ENCODE results near the gene FSTL4. TPM values are rescaled to one million over a fixed set of nuclear protein-coding genes. Genes with fewer than 3 reads are reported as not detected.

Gene FSTL4
- polyA plus RNA-seq, 1 of the 3 experiments (the other 2 are of a cell fraction) = not detected

GRCh38 chr5:133421806-133422205 lies 190.5 kb downstream of the FSTL4 start:
- Histone ChIP-seq H3K9ac (no peak overlapping the region), H3K27me3 (ENCODE audit: insufficient read depth) (no peaks in the 10 kb centered on the region; the same call in 1 of the 2 replicates), H4K20me1 (ENCODE audit: insufficient read depth) (no peaks in the 10 kb centered on the region), H3K79me2 (ENCODE audit: insufficient read depth) (no peaks in the 10 kb centered on the region), H3K4me1 (ENCODE audit: control insufficient read depth in 1 of 2, insufficient read depth in 2 of 2, low read depth in 1 of 2, low read length in 1 of 2) (no peaks in the 10 kb centered on the region; a peak in 1 of 4 replicates), H3K4me2 (no peak overlapping the region), H3K9me2 (no peaks in the 10 kb centered on the region), H3F3A (replicated peaks; ENCODE audit: insufficient read depth) (no peaks in the 10 kb centered on the region), H3K36me3 (replicated peaks in 1 of 2; ENCODE audit: control insufficient read depth in 1 of 2, insufficient read depth in 2 of 2, low read length in 1 of 2) (no peaks in the 10 kb centered on the region), H3K4me3 (ENCODE audit: low read depth in 2 of 2, low read length in 1 of 2) (no peak overlapping the region), H3K27ac (ENCODE audit: low read depth in 2 of 2, low read length in 1 of 2) (no peak overlapping the region), H3K9me3 (no peaks in the 10 kb centered on the region), H2AFZ (ENCODE audit: low read depth) (no peak overlapping the region)
- CTCF ChIA-PET = interaction anchor here (0.8 to 7.0 kb wide), 41 partner anchors 8 to 558 kb away, joined by 3 to 137 read pairs (median 4); partner anchors contain the start of genes C5orf15 and FSTL4
- 41% methylated on average over 5 of the region's 5 CpGs for WGBS (ENCODE audit: low lambda C conversion rate)
- no peak for DNase-seq
- TF ChIP-seq FOXJ3 (CRISPR knock-in tag; IDR thresholded peaks at IDR 0.05) (no peak), CTCF (IDR thresholded peaks at IDR 0.05) (0 out of 2 replicates have a peak, but pooled peaks have one; percentile 2)
- POLR2A ChIA-PET = no interaction called here

- no peak for TF ChIP-seq SIN3A (IDR thresholded peaks at IDR 0.05; ENCODE audit: borderline replicate concordance, low read depth, low read length)
- peak; percentile 60 for TF ChIP-seq CTCF (IDR thresholded peaks at IDR 0.05)
- TF ChIP-seq REST (IDR thresholded peaks at IDR 0.05; ENCODE audit: low read depth, low read length) = no peak
- TF ChIP-seq ELF1 (IDR thresholded peaks at IDR 0.05) = no peak
- TF ChIP-seq POLR2AphosphoS5 (IDR thresholded peaks at IDR 0.05; ENCODE audit: low read depth, low read length) = no peak
- TF ChIP-seq GATA2 (CRISPR knock-in tag; IDR thresholded peaks at IDR 0.05) = no peak
- peak; percentile 70 for TF ChIP-seq SMC3 (IDR thresholded peaks at IDR 0.05; ENCODE audit: low read depth, low read length)
- no peak for TF ChIP-seq MAX (IDR thresholded peaks at IDR 0.05; ENCODE audit: low read depth)
- no peak for TF ChIP-seq MEF2A (IDR thresholded peaks at IDR 0.05; ENCODE audit: borderline replicate concordance, low read depth)
- TF ChIP-seq RFX5 (IDR thresholded peaks at IDR 0.05; ENCODE audit: low read length) = no peak
- no peak for TF ChIP-seq TCF12 (IDR thresholded peaks at IDR 0.05)
- TF ChIP-seq YY1 (IDR thresholded peaks at IDR 0.05; ENCODE audit: low read depth) = no peak
- TF ChIP-seq FOSL2 (IDR thresholded peaks at IDR 0.05; ENCODE audit: borderline replicate concordance, low read depth) = no peak
- TF ChIP-seq RAD21 (IDR thresholded peaks at IDR 0.05; ENCODE audit: low read length) = peak; percentile 78
- H2AFZ ChIP-seq (ENCODE audit: low read depth) = no peak overlapping the region
- H3F3A ChIP-seq (replicated peaks; ENCODE audit: insufficient read depth) = no peaks in the 10 kb centered on the region
- ChIA-PET POLR2A (no interaction called here), CTCF (interaction anchor here (0.6 to 7.0 kb wide), 45 partner anchors 10 to 559 kb away, joined by 3 to 137 read pairs (median 4); partner anchors contain the start of genes C5orf15 and FSTL4)
- H3K4me1 ChIP-seq (ENCODE audit: control insufficient read depth in 1 of 2, insufficient read depth in 2 of 2, low read depth in 1 of 2, low read length in 1 of 2) = no peaks in the 10 kb centered on the region; a peak in 1 of 4 replicates
- H3K27ac ChIP-seq (ENCODE audit: low read depth in 2 of 2, low read length in 1 of 2) = no peak overlapping the region
- no peaks in the 10 kb centered on the region for H3K9me2 ChIP-seq
- no peaks in the 10 kb centered on the region for H4K20me1 ChIP-seq (ENCODE audit: insufficient read depth)
- DNase-seq = peak; percentile 70
- no peaks in the 10 kb centered on the region for H3K79me2 ChIP-seq (ENCODE audit: insufficient read depth)
- H3K4me3 ChIP-seq (ENCODE audit: low read depth in 2 of 2, low read length in 1 of 2) = no peak overlapping the region; a peak in 1 of 4 replicates
- no peak overlapping the region for H3K9ac ChIP-seq
- H3K9me3 ChIP-seq = no peaks in the 10 kb centered on the region
- WGBS (ENCODE audit: low lambda C conversion rate) = 59% methylated on average over 8 of the region's 8 CpGs
- no peak overlapping the region for H3K4me2 ChIP-seq
- H3K36me3 ChIP-seq (replicated peaks in 1 of 2; ENCODE audit: control insufficient read depth in 1 of 2, insufficient read depth in 2 of 2, low read length in 1 of 2) = no peaks in the 10 kb centered on the region
- H3K27me3 ChIP-seq (ENCODE audit: insufficient read depth) = no peaks in the 10 kb centered on the region; the same call in 1 of the 2 replicates
Observed at GRCh38 chr5:133421394-133421793, 190.9 kb downstream of the FSTL4 start.

Measured in SK-N-SH (cell line).